H1 (cell line): ENCODE data around the gene OR11H7. TPM values are rescaled to one million over a fixed set of nuclear protein-coding genes. Genes with fewer than 3 reads are reported as not detected.

Experiments used
- CTCF ChIA-PET: fragments of 300-600 bp; sonication (Branson Sonifier 250); formaldehyde crosslinking; loops from one replicate; lab custom pipeline; 2021; ENCODE audit not compliant: partially characterized antibody; lab: Charles Lee
- POLR2A ChIA-PET: fragments of 300-600 bp; sonication (Branson Sonifier 250); formaldehyde crosslinking; loops from one replicate; lab custom pipeline; 2021; ENCODE audit warnings: inconsistent platforms; ENCODE audit not compliant: partially characterized antibody; lab: Charles Lee
- DNase-seq, 2 experiments: peaks; one replicate each; pipeline versions ENCODE4 v3.0.0 to v3.0.0-alpha.2; 2010 to 2022; ENCODE audit warnings: low spot score in 2 of 2, low read depth in 1 of 2, mixed read lengths in 1 of 2
- FAIRE-seq: peaks from 2 replicates; lab custom pipeline; 2011; peaks lifted over from hg19 to GRCh38; lab: Jason Lieb, UNC
- H2AFZ ChIP-seq: 2 replicates; pipeline ENCODE4 v1.8.1; 2012; ENCODE audit warnings: low read length, inconsistent platforms
- H2AK5ac ChIP-seq: 2 replicates; pipeline ENCODE4 v1.6.1; 2013; ENCODE audit warnings: low read depth, low read length
- H2BK120ac ChIP-seq: replicated peaks from 2 replicates; pipeline ENCODE3; 2013; ENCODE audit warnings: low read depth, low read length, inconsistent platforms
- H2BK12ac ChIP-seq: 2 replicates; pipeline ENCODE4 v1.6.1; 2013; ENCODE audit warnings: low read depth, low read length
- H2BK15ac ChIP-seq: 2 replicates; pipeline ENCODE4 v1.6.1; 2013; ENCODE audit warnings: low read length
- H2BK20ac ChIP-seq: 2 replicates; pipeline ENCODE4 v1.6.1; 2013; ENCODE audit warnings: low read length
- H2BK5ac ChIP-seq: 2 replicates; pipeline ENCODE4 v1.6.1; 2013; ENCODE audit warnings: low read depth, low read length
- H3K14ac ChIP-seq: 2 replicates; pipeline ENCODE4 v1.6.1; 2013; ENCODE audit warnings: inconsistent platforms; ENCODE audit not compliant: insufficient read length
- H3K18ac ChIP-seq: 2 replicates; pipeline ENCODE4 v1.6.1; 2013; ENCODE audit warnings: low read length; ENCODE audit errors: extremely low read depth
- H3K23ac ChIP-seq: 2 replicates; pipeline ENCODE4 v1.6.1; 2013; ENCODE audit warnings: inconsistent platforms; ENCODE audit not compliant: insufficient read length
- H3K23me2 ChIP-seq: 2 replicates; pipeline ENCODE4 v1.6.1; 2013; ENCODE audit warnings: low read depth, low read length
- H3K27ac ChIP-seq: 2 replicates; pipeline ENCODE4 v1.6.1; 2011; ENCODE audit warnings: low read depth, low read length, inconsistent platforms
- H3K27me3 ChIP-seq, 4 experiments: replicated peaks in 1 of 4; 1 replicate in 1 of 4; 2 replicates in 3 of 4; pipeline versions ENCODE4 v1.6.1 to v1.8.1; 2011 to 2013; ENCODE audit warnings: low read length in 3 of 4, mild to moderate bottlenecking in 3 of 4, inconsistent platforms in 2 of 4, mixed read lengths in 2 of 4, moderate library complexity in 1 of 4; ENCODE audit not compliant: control insufficient read depth in 3 of 4, insufficient read depth in 3 of 4; ENCODE audit errors: extremely low read depth in 1 of 4
- H3K36me3 ChIP-seq, 4 experiments: 2 replicates each; pipeline versions ENCODE4 v1.6.1 to v1.8.1; 2011 to 2013; ENCODE audit warnings: mild to moderate bottlenecking in 4 of 4, low read length in 3 of 4, moderate library complexity in 2 of 4, control low read depth in 1 of 4, inconsistent platforms in 1 of 4; ENCODE audit not compliant: insufficient read depth in 4 of 4, control insufficient read depth in 2 of 4
- H3K4ac ChIP-seq: replicated peaks from 2 replicates; pipeline ENCODE3; 2013; ENCODE audit warnings: low read length, low read depth, mixed read lengths, inconsistent platforms; ENCODE audit not compliant: insufficient read length
- H3K4me1 ChIP-seq, 4 experiments: replicated peaks in 1 of 4; 1 replicate in 1 of 4; 2 replicates in 3 of 4; pipeline versions ENCODE4 v1.6.1 to v1.8.1; 2011 to 2013; ENCODE audit warnings: low read length in 3 of 4, inconsistent platforms in 2 of 4, mixed read lengths in 1 of 4; ENCODE audit not compliant: insufficient read depth in 4 of 4, control insufficient read depth in 3 of 4
- H3K4me2 ChIP-seq, 2 experiments: 2 replicates each; pipeline versions ENCODE4 v1.6.1 to v1.8.1; 2011 to 2013; ENCODE audit warnings: low read depth in 2 of 2, low read length in 2 of 2, control low read depth in 1 of 2, inconsistent platforms in 1 of 2, mild to moderate bottlenecking in 1 of 2; ENCODE audit not compliant: insufficient read depth in 1 of 2
- H3K4me3 ChIP-seq, 4 experiments: fragments of 200-600, 300-600 bp in 1 of 4; sonication (generic), shearing (Covaris generic), sonication (Bioruptor Twin) in 1 of 4; 2 replicates each; pipeline versions ENCODE4 v1.5.1 to v1.8.1; 2011 to 2016; ENCODE audit warnings: low read length in 4 of 4, low read depth in 3 of 4, control low read depth in 2 of 4, inconsistent platforms in 2 of 4, mild to moderate bottlenecking in 2 of 4, mixed read lengths in 1 of 4, moderate library complexity in 1 of 4; ENCODE audit not compliant: insufficient read depth in 2 of 4; ENCODE audit errors: extremely low read depth in 1 of 4
- H3K56ac ChIP-seq: replicated peaks from 2 replicates; pipeline ENCODE3; 2013; ENCODE audit warnings: low read depth, mild to moderate bottlenecking, mixed read lengths, low read length, inconsistent platforms; ENCODE audit not compliant: insufficient read length
- H3K79me1 ChIP-seq: 2 replicates; pipeline ENCODE4 v1.6.1; 2013; ENCODE audit warnings: low read depth, low read length, control low read depth
- H3K79me2 ChIP-seq, 2 experiments: 2 replicates each; pipeline versions ENCODE4 v1.6.1 to v1.8.1; 2012 to 2013; ENCODE audit warnings: low read length in 2 of 2, mild to moderate bottlenecking in 2 of 2, inconsistent platforms in 1 of 2; ENCODE audit not compliant: insufficient read depth in 2 of 2, control insufficient read depth in 1 of 2
- H3K9ac ChIP-seq, 4 experiments: replicated peaks in 1 of 4; 1 replicate in 1 of 4; 2 replicates in 3 of 4; pipeline versions ENCODE4 v1.6.1 to v1.8.1; 2011 to 2013; ENCODE audit warnings: low read depth in 3 of 4, low read length in 3 of 4, control low read depth in 2 of 4, mild to moderate bottlenecking in 2 of 4, moderate library complexity in 2 of 4, inconsistent platforms in 1 of 4; ENCODE audit errors: extremely low read depth in 1 of 4
- H3K9me3 ChIP-seq, 2 experiments: 2 replicates each; pipeline versions ENCODE4 v1.6.1 to v1.8.1; 2012 to 2013; ENCODE audit warnings: mild to moderate bottlenecking in 2 of 2, moderate library complexity in 2 of 2, control low read depth in 1 of 2, inconsistent platforms in 1 of 2, low read depth in 1 of 2, low read length in 1 of 2, mixed read lengths in 1 of 2; ENCODE audit not compliant: insufficient read depth in 2 of 2
- H4K20me1 ChIP-seq, 2 experiments: replicated peaks in 1 of 2; 2 replicates each; pipeline versions ENCODE3 to v1.8.1; 2011 to 2013; ENCODE audit warnings: inconsistent platforms in 2 of 2, low read length in 2 of 2, mild to moderate bottlenecking in 1 of 2; ENCODE audit not compliant: insufficient read depth in 2 of 2, control insufficient read depth in 1 of 2
- H4K5ac ChIP-seq: 2 replicates; pipeline ENCODE4 v1.6.1; 2013; ENCODE audit warnings: low read length, low read depth, mixed read lengths, inconsistent platforms; ENCODE audit not compliant: insufficient read length
- H4K8ac ChIP-seq: 2 replicates; pipeline ENCODE4 v1.8.0; 2013; ENCODE audit warnings: mild to moderate bottlenecking, moderate library complexity, low read length, inconsistent platforms; ENCODE audit not compliant: insufficient read depth; ENCODE audit errors: extremely low read depth
- H4K91ac ChIP-seq: replicated peaks from 2 replicates; pipeline ENCODE3; 2013; ENCODE audit warnings: low read length, mixed read lengths, inconsistent platforms; ENCODE audit not compliant: insufficient read length
- BACH1 ChIP-seq: IDR thresholded peaks from 2 replicates; pipeline ENCODE4 v1.6.1; 2012; ENCODE audit warnings: low read length, improper control_type of control experiment
- CHD2 ChIP-seq: IDR thresholded peaks from 2 replicates; pipeline ENCODE4 v1.6.1; 2012; ENCODE audit warnings: low read length, improper control_type of control experiment
- CTBP2 ChIP-seq: IDR thresholded peaks from 2 replicates; pipeline ENCODE4 v1.7.0; 2011; ENCODE audit warnings: borderline replicate concordance, mild to moderate bottlenecking, moderate library complexity, mixed read lengths, low read length; ENCODE audit not compliant: insufficient read depth, insufficient read length
- CTCF ChIP-seq, 3 experiments: IDR thresholded peaks; 1 replicate in 2 of 3; 2 replicates in 1 of 3; pipeline versions ENCODE4 v1.5.1 to v1.6.1; 2011; ENCODE audit warnings: low read length in 3 of 3, mild to moderate bottlenecking in 3 of 3, inconsistent platforms in 2 of 3, low read depth in 1 of 3, moderate library complexity in 1 of 3; ENCODE audit not compliant: insufficient read depth in 1 of 3; ENCODE audit errors: control extremely low read depth in 1 of 3
- HDAC2 ChIP-seq, 2 experiments: fragments of 300-600 bp in 1 of 2; sonication (generic) in 1 of 2; IDR thresholded peaks; 2 replicates each; pipeline ENCODE4 v1.6.1; 2011 to 2012; ENCODE audit warnings: low read depth in 2 of 2, low read length in 2 of 2, mild to moderate bottlenecking in 2 of 2, moderate library complexity in 2 of 2, borderline replicate concordance in 1 of 2, inconsistent platforms in 1 of 2
- NRF1 ChIP-seq: IDR thresholded peaks from 2 replicates; pipeline ENCODE4 v1.6.1; 2011; ENCODE audit warnings: mild to moderate bottlenecking, low read depth, low read length, improper control_type of control experiment
- SIRT6 ChIP-seq: IDR thresholded peaks from one replicate; pipeline ENCODE4 v1.7.1; 2012; ENCODE audit warnings: low read length, inconsistent platforms
- SUZ12 ChIP-seq: fragments of 200-600 bp; sonication (generic); IDR thresholded peaks from 2 replicates; pipeline ENCODE4 v1.6.1; 2012; ENCODE audit warnings: mild to moderate bottlenecking, inconsistent platforms, low read length, moderate library complexity, mixed read lengths
- TCF12 ChIP-seq: IDR thresholded peaks from 2 replicates; pipeline ENCODE4 v1.6.1; 2011; ENCODE audit warnings: low read depth, mild to moderate bottlenecking, low read length
- WGBS, 2 experiments: shearing (Covaris generic) in 1 of 2; methylation state at CpG; one replicate each; pipeline versions ENCODE4 v1.1.6 to v1.1.7; 2013 to 2015; ENCODE audit warnings: low lambda C conversion rate in 2 of 2, mixed read lengths in 2 of 2, inconsistent platforms in 1 of 2, low coverage in 1 of 2, missing lambda C conversion rate in 1 of 2; ENCODE audit not compliant: insufficient replicate concordance in 2 of 2, insufficient coverage in 1 of 2, insufficient read length in 1 of 2; ENCODE audit errors: extremely low coverage in 1 of 2, missing lambda C conversion rate in 1 of 2; 5-methylcytosine and 5-hydroxymethylcytosine counted together
- polyA plus RNA-seq, 7 experiments: library from polyadenylated mRNA; depleted of rRNA in 3 of 7; stranded (reverse) in 5 of 7; unstranded in 2 of 7; fragments of >200 nt in 5 of 7; fragments of 200-250 nt in 2 of 7; gene quantifications; 1 replicate in 5 of 7; 2 replicates in 1 of 7; 4 replicates in 1 of 7; pipeline versions ENCODE4 v1.2.1 to v1.2.3, GENCODE V29; 2011 to 2013; ENCODE audit warnings: missing spikeins in 2 of 7, mixed read lengths in 2 of 7
- total RNA-seq: library from RNA; stranded (reverse); fragmentation: NEBNext Ultra II Directional; extraction: Animal tissue kit (Norgen Biotek cat#: 25700); gene quantifications from 2 replicates; pipeline ENCODE4 v1.2.1, GENCODE V29; 2021

Gene OR11H7
- total and polyA plus RNA-seq, 2 of the 8 experiments (the other 6 are each of a cell fraction or from before 2014, with no cell fraction given) = not detected

GRCh38 chr14:20209595-20209994 lies 19.2 kb upstream of the OR11H7 start:
- Histone ChIP-seq H3K9me3 (peaks cover 32 to 56% of the 10 kb centered on the region in 2 experiments), H3K79me2 (no peaks in the 10 kb centered on the region), H4K5ac (no peak overlapping the region), H3K27ac (no peak overlapping the region), H3K4me1 (no peaks in the 10 kb centered on the region), H3K4ac (no peak overlapping the region), H3K4me2 (no peak overlapping the region), H3K4me3 (no peak overlapping the region), H3K9ac (no peak overlapping the region), H4K20me1 (no peaks in the 10 kb centered on the region), H4K8ac (no peak overlapping the region), H2AFZ (no peak overlapping the region), H3K23ac (no peak overlapping the region), H2BK12ac (no peak overlapping the region), H3K36me3 (no peaks in the 10 kb centered on the region), H3K14ac (no peak overlapping the region), H3K79me1 (no peaks in the 10 kb centered on the region), H3K23me2 (no peaks in the 10 kb centered on the region), H2BK20ac (no peak overlapping the region), H3K27me3 (no peaks in the 10 kb centered on the region), H2BK120ac (no peak overlapping the region), H3K18ac (no peak overlapping the region), H2BK15ac (no peak overlapping the region), H2AK5ac (no peak overlapping the region), H3K56ac (no peak overlapping the region), H4K91ac (no peak overlapping the region), H2BK5ac (no peak overlapping the region)
- DNase-seq = no peak
- ChIA-PET CTCF (no interaction called here), POLR2A (no interaction called here)
- 83% methylated on average over 2 of the region's 2 CpGs; no CpG with 5 or more reads in 1 of the 2 experiments for WGBS, 2 experiments
- no peak for FAIRE-seq
- TF ChIP-seq BACH1 (no peak), CTBP2 (no peak), SUZ12 (no peak), CTCF (IDR thresholded peaks at IDR 0.05; ENCODE audit: control extremely low read depth in 1 of 3, insufficient read depth in 1 of 3, low read depth in 1 of 3, low read length in 3 of 3) (no peak), CHD2 (no peak), NRF1 (no peak), HDAC2 (IDR thresholded peaks at IDR 0.05; ENCODE audit: borderline replicate concordance in 1 of 2, low read depth in 2 of 2, low read length in 2 of 2) (no peak), TCF12 (no peak), SIRT6 (no peak)
